ENCODE results near the gene GDPD4.
A peak's percentile ranks its signal among the peaks of the same experiment; 100 is the strongest.

Gene GDPD4

DNA sequence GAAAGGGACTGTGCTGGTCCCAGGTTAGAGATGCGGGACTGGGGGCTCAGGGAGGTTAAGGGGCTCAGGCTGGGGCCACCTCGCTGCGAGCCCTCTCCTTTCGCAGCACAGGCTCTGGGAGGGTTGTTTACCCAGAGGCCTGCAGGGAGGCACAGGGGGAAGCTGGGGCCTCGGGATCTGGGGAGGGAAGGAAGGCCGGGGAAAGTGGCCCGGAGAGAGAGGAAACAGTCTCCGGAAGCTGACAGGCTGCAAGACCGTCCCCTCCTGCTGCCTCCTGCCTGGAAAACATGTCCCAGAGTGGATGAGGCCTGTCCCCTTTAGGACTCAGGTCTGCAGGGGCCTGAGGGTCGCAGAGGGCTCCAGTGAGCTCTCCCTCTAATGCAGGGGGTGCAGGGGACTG lies 128.0 kb downstream of the GDPD4 start:
- Histone ChIP-seq H2BK5ac (ENCODE audit: low read length) (peak overlapping the region; percentile 31), H2AFZ (ENCODE audit: low read length) (peak overlapping the region; percentile 76), H3K9ac (ENCODE audit: low read depth, low read length, poor library complexity) (no peak overlapping the region), H3K23ac (ENCODE audit: low read depth, low read length, poor library complexity) (no peak overlapping the region), H3K4ac (ENCODE audit: low read length) (peak overlapping the region; percentile 13), H2BK12ac (ENCODE audit: low read length) (peak overlapping the region; percentile 69), H3K36me3 (replicated peaks in 1 of 2; ENCODE audit: control insufficient read depth in 2 of 2, insufficient read depth in 2 of 2, low read length in 2 of 2) (no peaks in the 10 kb centered on the region), H2AK5ac (ENCODE audit: low read depth, low read length) (peak overlapping the region; percentile 62), H3K27me3 (ENCODE audit: control insufficient read depth in 3 of 3, insufficient read depth in 3 of 3, low read depth in 1 of 3, low read length in 3 of 3) (no peaks in the 10 kb centered on the region), H3K18ac (ENCODE audit: low read length) (peak overlapping the region; percentile 81), H4K91ac (ENCODE audit: low read depth, low read length, poor library complexity) (no peak overlapping the region), H3K79me1 (ENCODE audit: low read depth, low read length) (no peaks in the 10 kb centered on the region), H3K4me1 (ENCODE audit: control insufficient read depth in 2 of 2, insufficient read depth in 1 of 2, low read depth in 1 of 2, low read length in 2 of 2) (peaks cover 39% of the 10 kb centered on the region in 2 donors), H3K4me3 (ENCODE audit: low read length in 2 of 2) (no peak overlapping the region), H3K27ac (replicated peaks; ENCODE audit: low read length) (no peak overlapping the region), H2BK120ac (ENCODE audit: low read depth, low read length) (no peak overlapping the region), H3K9me3 (replicated peaks in 1 of 2; ENCODE audit: control insufficient read depth in 2 of 2, insufficient read depth in 1 of 2, low read depth in 1 of 2, low read length in 2 of 2) (no peaks in the 10 kb centered on the region), H3K14ac (ENCODE audit: low read length) (no peak overlapping the region), H4K8ac (ENCODE audit: low read depth, low read length) (no peak overlapping the region), H3K4me2 (ENCODE audit: insufficient read depth, low read length, poor library complexity, severe bottlenecking) (no peak overlapping the region), H2BK15ac (ENCODE audit: low read length) (peak overlapping the region; percentile 87)
- WGBS, 2 donors (ENCODE audit: extremely low coverage in 2 of 2, insufficient read length in 2 of 2, insufficient replicate concordance in 1 of 2), result no CpG with 5 or more reads among the region's 10 CpGs
- DNase-seq (ENCODE audit: low spot score), result no peak

DNA sequence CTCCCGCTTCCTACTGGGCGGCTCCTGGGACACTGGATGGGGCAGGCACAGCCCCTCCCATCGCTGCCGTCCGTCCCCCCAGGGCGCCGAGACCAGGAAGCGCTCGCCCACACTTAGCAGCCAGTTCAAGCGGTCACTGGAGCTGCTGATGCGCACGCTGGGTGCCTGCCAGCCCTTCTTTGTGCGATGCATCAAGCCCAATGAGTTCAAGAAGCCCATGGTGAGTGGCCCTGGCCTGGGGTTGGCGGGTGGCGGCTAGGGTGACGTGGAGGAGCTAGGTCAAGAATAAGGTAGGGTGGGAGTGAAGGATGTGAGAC lies 128.9 kb downstream of the GDPD4 start:
- H2AK5ac ChIP-seq (ENCODE audit: low read depth, low read length), result peak overlapping the region; percentile 13
- H3K4me1 ChIP-seq (ENCODE audit: control insufficient read depth in 2 of 2, insufficient read depth in 1 of 2, low read depth in 1 of 2, low read length in 2 of 2), result peaks cover 39% of the 10 kb centered on the region in 2 donors
- no peak overlapping the region for H3K23ac ChIP-seq (ENCODE audit: low read depth, low read length, poor library complexity)
- H3K14ac ChIP-seq (ENCODE audit: low read length), result no peak overlapping the region
- H4K91ac ChIP-seq (ENCODE audit: low read depth, low read length, poor library complexity), result no peak overlapping the region
- peak overlapping the region; percentile 69 for H3K18ac ChIP-seq (ENCODE audit: low read length)
- H3K27me3 ChIP-seq (ENCODE audit: control insufficient read depth in 3 of 3, insufficient read depth in 3 of 3, low read depth in 1 of 3, low read length in 3 of 3), result no peaks in the 10 kb centered on the region
- no peak overlapping the region for H4K8ac ChIP-seq (ENCODE audit: low read depth, low read length)
- H3K27ac ChIP-seq (replicated peaks; ENCODE audit: low read length), result no peak overlapping the region
- H3K4me3 ChIP-seq (ENCODE audit: low read length in 2 of 2), result no peak overlapping the region
- peak overlapping the region; percentile 47 for H2BK12ac ChIP-seq (ENCODE audit: low read length)
- H3K36me3 ChIP-seq (replicated peaks in 1 of 2; ENCODE audit: control insufficient read depth in 2 of 2, insufficient read depth in 2 of 2, low read length in 2 of 2), result no peaks in the 10 kb centered on the region
- no peak overlapping the region for H3K9ac ChIP-seq (ENCODE audit: low read depth, low read length, poor library complexity)
- WGBS, 2 donors (ENCODE audit: extremely low coverage in 2 of 2, insufficient read length in 2 of 2, insufficient replicate concordance in 1 of 2), result no CpG with 5 or more reads among the region's 16 CpGs
- peak overlapping the region; percentile 31 for H2BK5ac ChIP-seq (ENCODE audit: low read length)
- H3K4me2 ChIP-seq (ENCODE audit: insufficient read depth, low read length, poor library complexity, severe bottlenecking), result no peak overlapping the region
- H2BK120ac ChIP-seq (ENCODE audit: low read depth, low read length), result no peak overlapping the region
- H3K79me1 ChIP-seq (ENCODE audit: low read depth, low read length), result no peaks in the 10 kb centered on the region
- H3K9me3 ChIP-seq (replicated peaks in 1 of 2; ENCODE audit: control insufficient read depth in 2 of 2, insufficient read depth in 1 of 2, low read depth in 1 of 2, low read length in 2 of 2), result no peaks in the 10 kb centered on the region
- H3K4ac ChIP-seq (ENCODE audit: low read length), result no peak overlapping the region
- H2AFZ ChIP-seq (ENCODE audit: low read length), result no peak overlapping the region
- DNase-seq (ENCODE audit: low spot score), result no peak
- peak overlapping the region; percentile 87 for H2BK15ac ChIP-seq (ENCODE audit: low read length)

DNA sequence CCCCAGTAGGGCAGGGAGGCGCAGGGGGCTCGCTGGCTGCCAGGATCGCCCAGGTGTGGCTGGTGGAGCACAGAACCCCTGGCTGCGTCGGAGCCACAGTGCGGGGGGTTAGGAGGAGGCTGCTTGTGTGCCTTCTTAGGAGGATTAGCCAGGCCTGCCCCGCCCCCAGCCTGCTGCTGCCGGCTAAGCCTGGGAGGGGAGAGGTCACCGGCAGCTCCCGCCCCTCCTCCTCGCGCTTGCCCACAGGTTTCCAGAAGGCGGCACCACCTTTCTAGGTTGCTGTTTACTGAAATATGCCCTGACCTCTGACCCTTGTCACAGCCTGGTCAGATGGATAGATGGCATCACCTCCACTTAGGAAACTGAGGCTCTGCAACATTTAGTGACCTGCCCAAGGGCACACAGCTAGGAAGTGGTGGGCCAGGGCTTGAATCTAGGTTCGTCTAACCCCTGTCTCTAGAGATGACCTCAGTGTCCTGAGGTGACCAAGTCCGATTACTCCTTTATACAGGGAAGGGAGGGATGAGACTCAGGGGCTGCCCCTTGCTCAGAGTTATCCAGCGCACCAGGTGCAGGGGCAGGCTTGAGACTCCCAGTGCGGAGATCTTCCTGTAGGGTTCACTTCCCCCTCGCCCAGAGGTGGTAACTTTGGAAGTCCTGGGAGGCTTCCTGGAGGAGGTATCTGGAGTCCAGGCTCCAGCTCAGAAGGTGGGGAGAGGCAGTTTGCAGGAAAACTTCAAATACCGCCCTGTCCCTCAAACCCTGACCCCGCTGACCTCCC lies 129.4 kb downstream of the GDPD4 start:
- Histone ChIP-seq H3K9me3 (replicated peaks in 1 of 2; ENCODE audit: control insufficient read depth in 2 of 2, insufficient read depth in 1 of 2, low read depth in 1 of 2, low read length in 2 of 2) (no peaks in the 10 kb centered on the region), H3K4me3 (ENCODE audit: low read length in 2 of 2) (no peak overlapping the region)
- peak; percentile 67 for DNase-seq (ENCODE audit: low spot score)

DNA sequence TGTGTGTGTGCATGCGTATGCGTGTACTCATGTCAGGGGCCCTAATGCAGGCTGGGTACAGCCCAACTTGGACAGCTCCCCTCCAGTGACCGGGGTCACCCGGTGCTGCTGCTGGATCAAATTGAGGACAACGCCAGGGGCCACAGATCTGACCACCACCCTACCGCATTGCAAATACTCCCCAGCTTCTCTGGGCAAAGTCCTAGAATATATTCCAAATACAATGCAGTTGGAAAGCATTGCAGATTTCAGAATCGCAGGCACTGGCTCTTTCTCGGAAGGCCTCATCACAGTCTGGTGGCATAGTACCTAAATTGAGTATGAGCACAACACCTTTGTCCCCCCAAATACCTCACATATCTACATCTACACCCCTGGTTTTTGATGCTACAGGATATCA lies 130.2 kb downstream of the GDPD4 start:
- Histone ChIP-seq H2BK12ac (ENCODE audit: low read length) (peak overlapping the region; percentile 92), H2AFZ (ENCODE audit: low read length) (peak overlapping the region; percentile 88), H3K4me1 (ENCODE audit: control insufficient read depth in 2 of 2, insufficient read depth in 1 of 2, low read depth in 1 of 2, low read length in 2 of 2) (peaks cover 38 to 39% of the 10 kb centered on the region in 2 donors), H4K8ac (ENCODE audit: low read depth, low read length) (no peak overlapping the region), H3K79me1 (ENCODE audit: low read depth, low read length) (no peaks in the 10 kb centered on the region), H3K27ac (replicated peaks; ENCODE audit: low read length) (no peak overlapping the region), H3K27me3 (ENCODE audit: control insufficient read depth in 3 of 3, insufficient read depth in 3 of 3, low read depth in 1 of 3, low read length in 3 of 3) (no peaks in the 10 kb centered on the region), H4K91ac (ENCODE audit: low read depth, low read length, poor library complexity) (peak overlapping the region; percentile 19), H3K4me3 (ENCODE audit: low read length in 2 of 2) (no peak overlapping the region), H3K4ac (ENCODE audit: low read length) (peak overlapping the region; percentile 53), H3K9ac (ENCODE audit: low read depth, low read length, poor library complexity) (no peak overlapping the region), H2BK15ac (ENCODE audit: low read length) (peak overlapping the region; percentile 92), H2BK120ac (ENCODE audit: low read depth, low read length) (no peak overlapping the region), H2BK5ac (ENCODE audit: low read length) (no peak overlapping the region), H3K14ac (ENCODE audit: low read length) (peak overlapping the region; percentile 77), H3K4me2 (ENCODE audit: insufficient read depth, low read length, poor library complexity, severe bottlenecking) (no peak overlapping the region), H3K23ac (ENCODE audit: low read depth, low read length, poor library complexity) (no peak overlapping the region), H2AK5ac (ENCODE audit: low read depth, low read length) (peak overlapping the region; percentile 99), H3K36me3 (replicated peaks in 1 of 2; ENCODE audit: control insufficient read depth in 2 of 2, insufficient read depth in 2 of 2, low read length in 2 of 2) (no peaks in the 10 kb centered on the region), H3K18ac (ENCODE audit: low read length) (peak overlapping the region; percentile 87), H3K9me3 (replicated peaks in 1 of 2; ENCODE audit: control insufficient read depth in 2 of 2, insufficient read depth in 1 of 2, low read depth in 1 of 2, low read length in 2 of 2) (no peaks in the 10 kb centered on the region)
- DNase-seq (ENCODE audit: low spot score), result no peak
- WGBS, 2 donors (ENCODE audit: extremely low coverage in 2 of 2, insufficient read length in 2 of 2, insufficient replicate concordance in 1 of 2), result no CpG with 5 or more reads among the region's 8 CpGs

More for the DNA sequence above, 129.4 kb downstream of the GDPD4 start:
- Histone ChIP-seq H2AK5ac (ENCODE audit: low read depth, low read length) (peak overlapping the region; percentile 13), H3K79me1 (ENCODE audit: low read depth, low read length) (no peaks in the 10 kb centered on the region), H2BK15ac (ENCODE audit: low read length) (peak overlapping the region; percentile 87), H3K27ac (replicated peaks; ENCODE audit: low read length) (no peak overlapping the region), H3K18ac (ENCODE audit: low read length) (peak overlapping the region; percentile 69), H3K4me1 (ENCODE audit: control insufficient read depth in 2 of 2, insufficient read depth in 1 of 2, low read depth in 1 of 2, low read length in 2 of 2) (peaks cover 39% of the 10 kb centered on the region in 2 donors), H3K4ac (ENCODE audit: low read length) (no peak overlapping the region), H3K27me3 (ENCODE audit: control insufficient read depth in 3 of 3, insufficient read depth in 3 of 3, low read depth in 1 of 3, low read length in 3 of 3) (no peaks in the 10 kb centered on the region), H2BK5ac (ENCODE audit: low read length) (no peak overlapping the region), H3K23ac (ENCODE audit: low read depth, low read length, poor library complexity) (no peak overlapping the region), H4K8ac (ENCODE audit: low read depth, low read length) (no peak overlapping the region), H3K14ac (ENCODE audit: low read length) (no peak overlapping the region), H3K4me2 (ENCODE audit: insufficient read depth, low read length, poor library complexity, severe bottlenecking) (peak overlapping the region; percentile 39), H3K9ac (ENCODE audit: low read depth, low read length, poor library complexity) (no peak overlapping the region), H2BK12ac (ENCODE audit: low read length) (no peak overlapping the region), H2AFZ (ENCODE audit: low read length) (peak overlapping the region; percentile 88), H4K91ac (ENCODE audit: low read depth, low read length, poor library complexity) (no peak overlapping the region), H3K36me3 (replicated peaks in 1 of 2; ENCODE audit: control insufficient read depth in 2 of 2, insufficient read depth in 2 of 2, low read length in 2 of 2) (no peaks in the 10 kb centered on the region), H2BK120ac (ENCODE audit: low read depth, low read length) (no peak overlapping the region)
- no CpG with 5 or more reads among the region's 20 CpGs for WGBS, 2 donors (ENCODE audit: extremely low coverage in 2 of 2, insufficient read length in 2 of 2, insufficient replicate concordance in 1 of 2)
